HEK293T (cell line): ENCODE data around the gene NPEPL1.

ENCODE experiments used
- BHLHE40 ChIP-seq: fragments of 450-650 bp; IDR thresholded peaks from 2 replicates; pipeline ENCODE4 v1.6.1; 2016; ENCODE audit warnings: mild to moderate bottlenecking, moderate library complexity, borderline replicate concordance
- CTBP1 ChIP-seq: fragments of 450-650 bp; IDR thresholded peaks from 2 replicates; pipeline ENCODE4 v1.6.1; 2016; ENCODE audit warnings: borderline replicate concordance
- FOXM1 ChIP-seq: fragments of 450-650 bp; IDR thresholded peaks from 2 replicates; pipeline ENCODE4 v1.6.1; 2017; ENCODE audit warnings: mild to moderate bottlenecking, borderline replicate concordance
- L3MBTL2 ChIP-seq: fragments of 450-650 bp; conservative IDR thresholded peaks from 2 replicates; pipeline ENCODE4 v1.6.1; 2016; ENCODE audit warnings: mild to moderate bottlenecking
- PKNOX1 ChIP-seq: fragments of 450-650 bp; IDR thresholded peaks from 2 replicates; pipeline ENCODE4 v1.6.1; 2016
- SP1 ChIP-seq: fragments of 450-650 bp; IDR thresholded peaks from 2 replicates; pipeline ENCODE4 v1.6.1; 2017
- SUZ12 ChIP-seq: fragments of 450-650 bp; IDR thresholded peaks from 2 replicates; pipeline ENCODE4 v1.6.1; 2016; ENCODE audit warnings: mild to moderate bottlenecking
- ZNF384 ChIP-seq: fragments of 450-650 bp; IDR thresholded peaks from 2 replicates; pipeline ENCODE4 v1.6.1; 2016

DNA sequence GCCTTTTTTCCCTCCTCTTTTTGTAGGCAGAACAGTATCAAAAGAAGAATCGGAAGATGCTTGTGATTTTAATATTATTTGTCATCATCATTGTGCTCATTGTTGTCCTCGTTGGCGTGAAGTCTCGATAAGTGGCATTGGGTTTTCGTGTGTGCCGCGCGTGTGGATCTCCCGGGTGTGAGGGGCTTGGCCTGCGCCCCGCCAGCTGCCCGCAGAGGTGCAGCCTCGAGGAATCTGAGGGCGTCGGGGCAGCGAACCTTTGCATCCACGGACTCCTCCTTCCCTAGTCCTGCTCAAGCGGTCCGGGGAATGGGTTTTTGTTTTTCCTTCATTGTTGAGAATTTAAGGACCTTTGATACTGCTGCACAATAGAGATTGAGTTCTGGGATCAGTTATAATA, 16.4 kb upstream of the NPEPL1 start:
- TF ChIP-seq ZNF384, result no peak
- TF ChIP-seq PKNOX1, result no peak
- TF ChIP-seq BHLHE40, result no peak
- TF ChIP-seq SUZ12, result no peak
- no peak for TF ChIP-seq FOXM1
- TF ChIP-seq SP1, result no peak
- TF ChIP-seq CTBP1, result no peak
- no peak for TF ChIP-seq L3MBTL2
